VCaP (cell line): Measurements from ENCODE around the gene SLC25A18.

Experiments
- H3K27ac ChIP-seq: fragments of 450-650 bp; 2 replicates; pipeline ENCODE4 v1.5.1; 2017
- CTCF ChIP-seq: fragments of 450-650 bp; conservative IDR thresholded peaks from 2 replicates; pipeline ENCODE4 v1.5.1; 2017; ENCODE audit warnings: mild to moderate bottlenecking, moderate library complexity

Gene SLC25A18

DNA sequence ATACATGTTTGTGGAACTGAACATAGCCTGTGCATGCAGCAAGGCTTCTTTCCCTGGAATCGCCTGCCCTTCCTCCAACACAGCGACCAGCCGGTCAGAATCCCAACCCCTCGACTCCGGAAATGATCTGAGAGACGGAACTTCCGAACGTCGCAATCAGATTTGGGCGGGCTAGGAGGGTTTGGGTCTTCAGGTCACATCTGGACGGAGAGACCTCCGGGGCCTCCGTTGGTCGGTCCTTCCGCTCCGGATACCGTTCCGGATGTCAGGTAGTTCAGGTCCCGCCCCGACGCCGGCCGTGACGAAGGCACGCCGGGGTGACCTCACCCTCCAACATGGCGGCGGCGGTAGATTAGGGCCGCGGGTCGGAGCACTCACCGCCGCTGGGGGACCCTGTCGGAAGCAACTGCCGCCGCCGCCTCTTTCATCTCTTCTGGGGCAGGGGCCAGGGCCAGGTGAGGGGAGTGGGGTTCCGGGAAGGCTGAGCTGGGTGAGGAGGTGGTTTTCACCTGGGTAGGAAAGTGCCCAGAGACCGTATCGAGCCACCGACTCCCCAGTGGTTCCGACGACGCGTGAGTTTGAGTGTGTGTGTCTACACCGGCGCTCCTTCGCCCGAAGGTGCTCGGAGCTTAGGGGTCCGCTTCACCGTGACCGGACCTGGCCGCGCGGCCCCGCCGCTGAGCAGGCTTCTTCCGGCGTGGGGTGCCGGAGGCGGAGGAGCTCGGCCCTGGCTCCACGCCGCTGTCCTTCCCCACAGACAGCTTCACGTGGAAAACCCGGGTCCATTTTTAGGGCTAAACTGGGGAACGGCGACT, 75.3 kb downstream of the SLC25A18 start, which contains the start of gene BCL2L13:
Gene BCL2L13 (plus strand): TSS at position 326 of the 815 bp plus-strand sequence. CDS start 16,955 bp downstream, outside the sequence.
- TF ChIP-seq CTCF, result no peak; the same call in 1 of the 2 replicates
- peak within 1 kb of the TSS; percentile 100 for H3K27ac ChIP-seq

- peak overlapping the region; percentile 100 for H3K27ac ChIP-seq
- TF ChIP-seq CTCF, result no peak
Measured at GRCh38 chr22:17639247-17639741, 76.0 kb downstream of the SLC25A18 start.
